Measurements from ENCODE around the gene SLC44A1. TPM values are rescaled to one million over a fixed set of nuclear protein-coding genes. Genes with fewer than 3 reads are reported as not detected.

Gene SLC44A1
- total RNA-seq, 1 donor, result 47.8 TPM

DNA sequence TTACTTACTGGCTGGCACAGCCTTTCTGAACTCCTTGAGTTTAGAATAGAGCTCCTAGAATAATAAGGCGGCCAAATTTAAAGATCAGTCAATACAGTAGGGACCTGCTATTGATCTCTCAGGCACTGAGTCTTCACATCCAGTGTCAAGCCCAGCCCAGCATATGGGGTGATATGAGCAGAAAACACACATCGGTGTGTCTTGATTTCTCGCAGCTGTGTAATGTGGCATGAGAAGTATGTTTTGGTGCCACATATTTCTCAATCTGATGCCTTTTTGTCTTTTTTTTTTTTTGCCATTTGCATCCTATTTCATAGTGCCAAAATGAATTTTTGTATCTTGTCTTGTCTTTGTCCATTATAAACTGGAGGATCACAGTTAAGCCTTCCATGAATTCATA, 152.0 kb downstream of the SLC44A1 start:
- Histone ChIP-seq H3K4me2 (ENCODE audit: insufficient read depth, low read length) (no peak overlapping the region), H3K4me1 (ENCODE audit: insufficient read depth, low read length) (peaks cover 3% of the 10 kb centered on the region), H3K27ac (ENCODE audit: low read depth, low read length) (no peak overlapping the region), H4K20me1 (ENCODE audit: insufficient read depth, low read length) (no peaks in the 10 kb centered on the region), H3K4me3 (ENCODE audit: insufficient read depth, low read length) (no peak overlapping the region), H3K27me3 (ENCODE audit: insufficient read depth, low read length) (no peaks in the 10 kb centered on the region), H3K9me3 (ENCODE audit: low read depth, low read length) (no peaks in the 10 kb centered on the region), H3K36me3 (ENCODE audit: insufficient read depth, low read length) (no peaks in the 10 kb centered on the region), H3K79me2 (ENCODE audit: insufficient read depth, low read length) (no peaks in the 10 kb centered on the region), H2AFZ (ENCODE audit: low read length) (no peak overlapping the region)
- TF ChIP-seq, protein P1, sequence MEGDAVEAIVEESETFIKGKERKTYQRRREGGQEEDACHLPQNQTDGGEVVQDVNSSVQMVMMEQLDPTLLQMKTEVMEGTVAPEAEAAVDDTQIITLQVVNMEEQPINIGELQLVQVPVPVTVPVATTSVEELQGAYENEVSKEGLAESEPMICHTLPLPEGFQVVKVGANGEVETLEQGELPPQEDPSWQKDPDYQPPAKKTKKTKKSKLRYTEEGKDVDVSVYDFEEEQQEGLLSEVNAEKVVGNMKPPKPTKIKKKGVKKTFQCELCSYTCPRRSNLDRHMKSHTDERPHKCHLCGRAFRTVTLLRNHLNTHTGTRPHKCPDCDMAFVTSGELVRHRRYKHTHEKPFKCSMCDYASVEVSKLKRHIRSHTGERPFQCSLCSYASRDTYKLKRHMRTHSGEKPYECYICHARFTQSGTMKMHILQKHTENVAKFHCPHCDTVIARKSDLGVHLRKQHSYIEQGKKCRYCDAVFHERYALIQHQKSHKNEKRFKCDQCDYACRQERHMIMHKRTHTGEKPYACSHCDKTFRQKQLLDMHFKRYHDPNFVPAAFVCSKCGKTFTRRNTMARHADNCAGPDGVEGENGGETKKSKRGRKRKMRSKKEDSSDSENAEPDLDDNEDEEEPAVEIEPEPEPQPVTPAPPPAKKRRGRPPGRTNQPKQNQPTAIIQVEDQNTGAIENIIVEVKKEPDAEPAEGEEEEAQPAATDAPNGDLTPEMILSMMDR (IDR thresholded peaks at IDR 0.05; ENCODE audit: extremely low read depth, low read depth, low read length), result no peak
- DNase-seq (ENCODE audit: insufficient read length, low spot score, missing footprints), result no peak

DNA sequence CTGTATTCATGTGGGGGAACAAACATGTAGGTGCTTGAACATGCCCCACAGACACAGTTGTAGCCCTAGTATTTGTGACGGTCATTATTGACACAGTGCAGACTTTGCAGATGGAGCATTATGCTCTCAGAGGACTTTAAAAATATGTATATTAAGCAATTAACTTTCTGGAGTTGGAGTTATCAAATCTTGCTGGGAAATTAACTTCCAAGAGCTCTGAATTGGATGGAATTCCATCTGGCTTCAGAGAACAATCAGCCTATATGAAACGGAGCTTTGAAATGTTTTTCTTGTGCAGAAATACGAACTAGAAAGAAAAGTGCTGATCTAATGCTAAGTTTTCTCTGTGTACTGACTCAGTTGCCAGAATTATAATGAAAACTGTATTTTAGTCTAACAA, 152.4 kb downstream of the SLC44A1 start:
- TF ChIP-seq, protein P1 (IDR thresholded peaks at IDR 0.05; ENCODE audit: extremely low read depth, low read depth, low read length), result no peak
- peaks cover 6% of the 10 kb centered on the region for H3K4me1 ChIP-seq (ENCODE audit: insufficient read depth, low read length)
- H2AFZ ChIP-seq (ENCODE audit: low read length), result no peak overlapping the region

DNA sequence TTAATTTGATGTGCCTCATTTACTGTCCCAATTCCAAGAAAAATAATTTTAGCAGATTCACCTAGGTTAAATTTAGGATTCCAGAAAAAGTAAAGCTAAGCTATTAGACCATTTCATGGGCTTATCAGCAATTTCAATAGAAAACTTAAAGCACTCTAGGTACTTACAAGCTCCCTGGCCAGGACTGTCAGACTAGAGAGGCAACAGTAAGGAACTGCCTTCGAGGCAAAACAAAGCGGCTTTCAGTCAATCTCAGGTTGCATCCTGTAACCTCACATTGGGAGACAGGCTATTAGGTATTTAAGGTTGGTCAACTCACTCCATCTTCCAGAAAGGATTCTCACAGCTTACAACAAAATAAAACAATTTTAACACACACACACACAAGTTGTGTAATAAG, 154.7 kb downstream of the SLC44A1 start:
- Histone ChIP-seq H3K4me2 (ENCODE audit: insufficient read depth, low read length) (no peak overlapping the region), H3K4me1 (ENCODE audit: insufficient read depth, low read length) (peaks cover 5% of the 10 kb centered on the region), H3K79me2 (ENCODE audit: insufficient read depth, low read length) (no peaks in the 10 kb centered on the region), H3K27ac (ENCODE audit: low read depth, low read length) (no peak overlapping the region), H4K20me1 (ENCODE audit: insufficient read depth, low read length) (no peaks in the 10 kb centered on the region), H3K36me3 (ENCODE audit: insufficient read depth, low read length) (no peaks in the 10 kb centered on the region), H3K27me3 (ENCODE audit: insufficient read depth, low read length) (no peaks in the 10 kb centered on the region), H3K4me3 (ENCODE audit: insufficient read depth, low read length) (no peak overlapping the region), H2AFZ (ENCODE audit: low read length) (no peak overlapping the region), H3K9me3 (ENCODE audit: low read depth, low read length) (no peaks in the 10 kb centered on the region)
- DNase-seq (ENCODE audit: insufficient read length, low spot score, missing footprints), result no peak
- TF ChIP-seq, protein P1 (IDR thresholded peaks at IDR 0.05; ENCODE audit: extremely low read depth, low read depth, low read length), result no peak

More for the DNA sequence above, 152.4 kb downstream of the SLC44A1 start:
- no peaks in the 10 kb centered on the region for H3K79me2 ChIP-seq (ENCODE audit: insufficient read depth, low read length)
- H3K36me3 ChIP-seq (ENCODE audit: insufficient read depth, low read length), result no peaks in the 10 kb centered on the region
- H3K4me2 ChIP-seq (ENCODE audit: insufficient read depth, low read length), result no peak overlapping the region
- no peaks in the 10 kb centered on the region for H4K20me1 ChIP-seq (ENCODE audit: insufficient read depth, low read length)
- no peaks in the 10 kb centered on the region for H3K9me3 ChIP-seq (ENCODE audit: low read depth, low read length)
- no peak for DNase-seq (ENCODE audit: insufficient read length, low spot score, missing footprints)
- H3K4me3 ChIP-seq (ENCODE audit: insufficient read depth, low read length), result no peak overlapping the region
- no peaks in the 10 kb centered on the region for H3K27me3 ChIP-seq (ENCODE audit: insufficient read depth, low read length)
- H3K27ac ChIP-seq (ENCODE audit: low read depth, low read length), result no peak overlapping the region

- Histone ChIP-seq H3K79me2 (ENCODE audit: insufficient read depth, low read length) (no peaks in the 10 kb centered on the region), H4K20me1 (ENCODE audit: insufficient read depth, low read length) (no peaks in the 10 kb centered on the region), H3K4me3 (ENCODE audit: insufficient read depth, low read length) (no peak overlapping the region), H3K27me3 (ENCODE audit: insufficient read depth, low read length) (no peaks in the 10 kb centered on the region), H2AFZ (ENCODE audit: low read length) (no peak overlapping the region), H3K9me3 (ENCODE audit: low read depth, low read length) (no peaks in the 10 kb centered on the region), H3K36me3 (ENCODE audit: insufficient read depth, low read length) (no peaks in the 10 kb centered on the region), H3K27ac (ENCODE audit: low read depth, low read length) (no peak overlapping the region), H3K4me2 (ENCODE audit: insufficient read depth, low read length) (no peak overlapping the region), H3K4me1 (ENCODE audit: insufficient read depth, low read length) (peaks cover 4% of the 10 kb centered on the region)
- peak; percentile 32 for DNase-seq (ENCODE audit: insufficient read length, low spot score, missing footprints)
- TF ChIP-seq, protein P1 (IDR thresholded peaks at IDR 0.05; ENCODE audit: extremely low read depth, low read depth, low read length), result peak; percentile 34
Measured at GRCh38 chr9:105401651-105402050, 157.2 kb downstream of the SLC44A1 start.
